ENCODE measurements around the gene SEPTIN7. TPM values are rescaled to one million over a fixed set of nuclear protein-coding genes. Genes with fewer than 3 reads are reported as not detected.

The SEPTIN7 gene
- total RNA-seq, 8 experiments from 2014 or later = 152 to 403 (median 227) TPM

Other genes starting within 250 kb of the SEPTIN7 start
- gene HERPUD2, start 105.9 kb upstream of the SEPTIN7 start, total RNA-seq = 10 to 100 TPM; 13.4 to 25.6 (median 15.4) TPM

Data from motor neuron (in vitro differentiated cells).